RKO (cell line): Measurements from ENCODE around the gene CD93.

Source experiments
- DNase-seq: peaks from one replicate; pipeline ENCODE4 v3.0.0-alpha.2; 2016; ENCODE audit warnings: low spot score

Gene CD93

GRCh38 chr20:23120261-23120660 lies 34.1 kb upstream of the CD93 start:
- DNase-seq = no peak

GRCh38 chr20:23119456-23120216 lies 33.5 kb upstream of the CD93 start:
- no peak for DNase-seq

DNA sequence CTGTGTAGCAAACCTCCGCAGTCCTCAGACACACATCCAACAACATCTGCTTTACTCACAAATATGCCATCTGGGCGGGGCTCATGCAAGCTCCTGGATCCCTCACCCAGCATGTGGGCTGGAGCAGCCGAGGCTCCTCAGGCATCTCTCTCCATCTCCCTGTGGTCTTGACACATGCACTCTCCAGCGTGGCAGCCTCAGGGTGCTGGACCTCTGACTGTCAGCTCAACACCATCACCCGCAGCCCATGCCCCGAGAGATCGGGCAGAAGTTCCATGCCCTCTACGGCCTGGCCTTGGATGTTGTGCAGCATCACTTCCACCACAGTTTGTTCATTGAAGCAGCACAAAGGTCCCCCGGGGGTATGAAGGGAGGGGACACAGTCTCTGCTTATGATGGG lies 32.6 kb upstream of the CD93 start:
- no peak for DNase-seq

GRCh38 chr20:23118144-23118543 lies 32.0 kb upstream of the CD93 start:
- no peak for DNase-seq

DNA sequence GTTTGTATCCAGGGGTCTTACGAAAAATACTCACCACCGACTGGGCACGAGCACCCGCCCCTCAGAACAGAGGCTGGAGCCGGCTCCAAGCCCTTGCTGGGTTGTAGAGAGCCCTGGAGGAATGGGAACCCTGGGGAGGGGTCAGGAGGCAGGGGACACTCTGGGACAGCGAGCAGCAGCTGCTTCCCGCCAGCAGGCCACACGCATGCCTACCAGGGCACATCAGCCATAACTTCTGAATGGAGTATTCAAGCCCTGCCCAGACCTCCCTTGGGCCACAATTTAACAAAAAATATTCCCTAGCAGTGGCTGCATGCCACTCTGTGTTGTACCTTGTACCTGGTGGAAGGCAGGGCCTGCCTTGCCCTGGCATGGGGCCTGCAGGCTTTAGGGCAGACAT lies 31.6 kb upstream of the CD93 start:
- no peak for DNase-seq

GRCh38 chr20:23116311-23117089 lies 30.4 kb upstream of the CD93 start:
- DNase-seq = no peak

GRCh38 chr20:23115822-23116221 lies 29.7 kb upstream of the CD93 start:
- DNase-seq = no peak

DNA sequence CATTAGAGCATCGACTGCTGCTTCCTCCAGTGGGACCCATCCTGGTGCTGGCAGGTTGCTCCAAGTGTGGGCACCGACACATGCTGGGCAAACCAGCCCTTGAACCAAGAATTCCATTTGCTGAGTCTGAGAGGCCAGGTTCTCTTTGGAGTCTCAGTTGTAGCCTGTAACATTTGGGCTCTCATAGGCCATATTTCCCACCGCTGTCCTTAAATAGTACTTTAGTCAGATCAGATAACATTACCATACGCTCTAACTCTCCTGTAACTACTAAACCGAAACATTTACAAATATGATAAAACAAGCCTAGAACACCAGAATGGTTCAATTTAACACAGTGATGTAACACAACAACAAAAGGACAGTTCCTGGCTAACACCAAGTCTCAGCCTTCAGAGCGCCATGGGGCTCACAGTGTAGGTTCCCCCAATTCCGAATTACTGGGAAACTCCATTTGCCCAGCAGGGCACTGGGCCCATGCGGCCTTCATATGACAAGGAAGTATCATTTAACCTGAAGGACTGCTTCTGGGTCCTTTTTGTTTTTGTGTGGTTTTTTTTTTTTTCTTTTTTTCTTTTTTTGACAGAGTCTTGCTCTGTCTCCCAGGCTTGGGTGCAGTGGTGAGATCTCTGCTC lies 28.4 kb upstream of the CD93 start:
- DNase-seq = no peak

DNA sequence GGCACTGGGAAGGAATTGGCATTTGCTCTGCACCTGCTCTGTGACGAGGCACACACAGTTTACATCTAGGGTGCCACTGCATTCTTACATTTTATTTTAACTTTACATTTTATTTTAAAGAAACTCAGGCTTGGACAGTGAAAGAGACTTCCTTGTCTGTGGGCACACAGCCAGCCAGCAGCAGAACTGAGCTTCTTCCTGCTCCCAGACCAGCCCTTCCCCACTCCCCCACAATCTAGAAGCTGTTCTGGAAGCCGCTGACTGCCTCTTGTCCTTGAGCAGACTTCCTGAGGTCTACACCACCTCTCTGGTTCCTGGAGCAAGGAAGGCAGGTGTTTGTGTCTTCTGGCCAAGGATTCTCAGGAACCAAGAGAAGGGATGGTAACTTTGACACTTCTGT lies 27.9 kb upstream of the CD93 start:
- no peak for DNase-seq

DNA sequence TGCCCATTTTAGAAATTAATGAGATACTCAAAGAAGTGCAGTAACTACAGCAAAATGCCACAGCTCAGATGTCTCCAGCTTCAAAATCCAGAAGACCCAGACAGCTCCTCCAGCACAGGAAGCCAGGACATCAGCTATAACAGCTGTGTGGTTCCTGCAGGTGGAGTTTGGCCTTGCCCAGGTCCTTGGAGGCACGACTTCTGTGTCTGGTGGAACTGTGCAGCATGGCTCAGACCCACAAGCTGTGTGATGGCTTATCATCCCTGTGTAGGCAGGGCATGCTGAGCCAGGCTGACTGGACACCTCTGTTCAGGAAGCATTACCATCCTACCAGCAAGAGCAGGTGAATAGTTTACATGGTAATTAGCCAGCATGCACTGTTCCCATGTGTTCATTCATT lies 26.5 kb upstream of the CD93 start:
- DNase-seq = no peak

DNA sequence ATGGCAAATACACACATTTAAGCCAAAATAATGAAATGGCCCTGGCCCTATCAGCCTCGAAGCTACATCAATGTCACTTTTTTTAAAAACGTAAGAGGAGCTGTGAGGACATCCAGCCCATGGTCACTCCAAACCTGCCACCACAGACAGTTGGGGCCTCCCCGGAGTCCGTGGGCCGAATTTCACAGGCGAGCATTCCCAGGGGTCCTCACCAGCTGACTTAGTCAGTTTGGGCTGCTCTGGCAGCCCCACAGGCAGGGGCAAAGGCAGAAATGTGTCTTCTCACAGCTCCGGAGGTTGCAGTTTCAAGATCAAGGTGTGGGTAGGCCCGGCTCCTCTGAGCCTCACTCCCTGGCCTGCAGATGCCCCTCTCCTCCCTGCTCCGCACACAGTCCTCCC lies 25.8 kb upstream of the CD93 start:
- DNase-seq = no peak

GRCh38 chr20:23111307-23111943 lies 25.3 kb upstream of the CD93 start:
- no peak for DNase-seq

DNA sequence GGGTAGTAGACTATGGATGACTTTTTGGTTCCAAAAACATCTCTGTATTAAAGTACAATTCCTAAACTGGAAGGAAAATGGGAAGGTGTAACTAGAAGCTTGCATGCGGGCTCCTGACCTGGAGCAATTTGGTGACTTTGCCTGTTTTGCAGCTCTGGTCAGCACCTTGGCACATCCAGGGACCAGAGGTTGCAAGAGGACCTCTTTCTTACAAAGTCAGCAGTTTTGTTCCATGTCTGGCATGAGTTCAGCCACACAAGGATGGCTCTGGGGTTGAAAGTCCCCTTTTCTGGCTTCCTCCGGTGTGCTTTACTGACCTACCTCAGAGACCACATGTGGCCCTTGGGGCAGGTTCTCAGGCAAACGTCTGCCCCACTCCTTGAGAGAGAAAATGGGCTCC lies 22.7 kb upstream of the CD93 start:
- no peak for DNase-seq

- DNase-seq = no peak
Observed at GRCh38 chr20:23107466-23107865, 21.3 kb upstream of the CD93 start.

- DNase-seq = no peak
Observed at GRCh38 chr20:23106271-23106851, 20.2 kb upstream of the CD93 start.

- DNase-seq = no peak
Observed at GRCh38 chr20:23105193-23105592, 19.1 kb upstream of the CD93 start.

GRCh38 chr20:23103284-23104018 lies 17.3 kb upstream of the CD93 start:
- no peak for DNase-seq

DNA sequence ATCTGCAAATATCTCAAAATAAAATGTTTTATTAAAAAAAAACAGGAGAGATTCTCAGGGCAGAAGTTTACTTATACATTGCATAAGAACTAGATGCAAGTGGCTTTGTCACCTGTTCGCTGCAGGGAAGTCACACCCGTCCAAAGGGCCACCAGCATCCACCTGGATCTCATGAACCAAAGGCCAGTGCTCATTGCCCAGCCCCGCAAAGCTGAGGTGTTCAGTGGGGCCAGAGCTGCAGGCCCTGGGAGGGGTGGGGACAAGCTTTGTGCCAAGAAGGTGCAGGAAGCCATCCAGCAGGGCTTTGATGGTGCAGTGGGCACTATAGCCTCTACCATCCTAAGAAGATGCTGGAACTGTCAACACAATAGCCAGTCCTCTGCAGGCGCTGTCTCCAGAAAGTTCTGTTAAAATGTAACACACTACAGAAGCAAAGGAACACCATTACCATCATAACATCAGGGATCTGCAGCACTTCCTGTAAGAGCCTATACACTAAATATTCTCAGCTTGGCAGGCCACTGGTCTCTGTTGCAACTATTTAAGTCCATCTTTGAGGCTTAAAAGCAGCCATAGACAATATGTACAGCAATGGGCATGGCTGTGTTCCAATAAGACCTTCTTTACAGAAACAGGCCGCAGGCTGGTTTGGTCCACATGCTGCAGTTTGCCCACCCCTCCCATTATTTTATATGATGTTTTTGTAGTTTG lies 15.7 kb upstream of the CD93 start:
- DNase-seq = no peak

- DNase-seq = no peak
Observed at GRCh38 chr20:23100720-23101107, 14.6 kb upstream of the CD93 start.

DNA sequence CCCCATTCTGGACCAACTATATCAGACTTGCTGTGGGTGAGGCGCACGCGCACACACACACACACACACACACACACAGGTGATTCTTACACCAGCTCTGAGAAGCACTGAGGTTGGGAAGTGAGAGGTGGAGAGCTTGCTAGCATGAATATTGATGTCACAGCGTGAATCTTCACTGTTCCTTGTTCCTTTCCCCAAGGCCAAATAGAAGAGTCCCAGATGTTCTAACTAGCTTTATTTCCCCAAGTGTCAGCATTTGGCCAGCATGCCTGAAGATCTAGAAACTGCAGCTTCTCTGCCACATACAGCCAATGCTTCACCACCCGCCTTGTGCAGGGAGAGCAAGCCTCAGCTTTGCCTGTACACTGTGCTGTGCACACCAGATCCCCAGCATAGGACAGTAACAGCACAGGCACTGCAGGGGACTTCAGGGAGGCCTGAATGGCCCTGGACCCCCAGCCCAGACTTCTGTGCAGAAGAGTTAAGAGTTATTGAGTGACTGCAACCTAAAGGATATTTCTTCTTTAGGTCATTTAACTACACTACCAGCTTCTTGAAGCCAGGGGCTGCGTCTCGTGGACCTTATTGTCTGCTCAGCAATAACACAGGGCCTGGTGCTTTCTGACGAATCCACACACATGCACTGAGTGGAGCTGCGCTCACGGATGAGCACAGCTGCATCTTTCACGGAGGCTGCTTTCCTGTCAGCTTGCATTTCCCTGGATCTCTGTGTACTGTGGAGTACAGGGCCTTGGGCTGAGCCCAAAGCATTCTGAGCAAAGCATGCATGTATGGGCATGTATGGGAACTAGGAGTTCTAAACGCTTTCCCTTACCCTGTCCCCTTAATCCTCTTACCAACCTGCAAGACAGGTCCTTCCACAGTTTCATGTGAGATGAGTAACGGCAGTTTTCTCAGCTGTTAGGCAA lies 13.9 kb upstream of the CD93 start:
- DNase-seq = no peak
